Neural progenitor cell (in vitro differentiated cells): Measurements from ENCODE around the gene HNF1B.
"Not testable (repeated sequence)": the region's sequence is repeated elsewhere in the genome, so short reads cannot be mapped to it uniquely, and the experiment has no call there.

ENCODE experiments used
- EZH2 ChIP-seq: fragments of 200-600 bp; sonication (generic); IDR thresholded peaks from 2 replicates; pipeline ENCODE4 v1.6.1; 2017; ENCODE audit warnings: antibody characterized with exemption, mild to moderate bottlenecking, moderate library complexity
- EZH2phosphoT487 ChIP-seq: fragments of 200-600 bp; sonication (generic); IDR thresholded peaks from 2 replicates; pipeline ENCODE4 v1.6.1; 2017; ENCODE audit warnings: antibody characterized with exemption
- TF ChIP-seq, protein P1 (sequence below): fragments of 200-600 bp; sonication (generic); IDR thresholded peaks from 2 replicates; pipeline ENCODE4 v1.5.1; 2017; ENCODE audit warnings: antibody characterized with exemption, mild to moderate bottlenecking

DNA sequence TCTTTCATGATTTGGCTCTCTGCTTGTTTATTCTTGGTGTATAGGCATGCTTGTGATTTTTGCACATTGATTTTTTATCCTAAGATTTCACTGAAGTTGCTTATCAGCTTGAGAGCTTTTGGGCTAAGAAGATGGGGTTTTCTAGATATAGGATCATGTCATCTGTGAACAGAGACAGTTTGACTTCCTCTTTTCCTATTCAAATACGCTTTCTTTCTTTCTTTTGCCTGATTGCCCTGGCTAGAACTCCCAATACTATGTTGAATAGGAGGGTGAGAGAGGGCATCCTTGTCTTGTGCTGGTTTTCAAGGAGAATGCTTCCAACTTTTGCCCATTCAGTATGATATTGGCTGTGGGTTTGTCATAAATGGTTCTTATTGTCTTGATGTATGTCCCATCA, 37.6 kb upstream of the HNF1B start:
- TF ChIP-seq, protein P1, sequence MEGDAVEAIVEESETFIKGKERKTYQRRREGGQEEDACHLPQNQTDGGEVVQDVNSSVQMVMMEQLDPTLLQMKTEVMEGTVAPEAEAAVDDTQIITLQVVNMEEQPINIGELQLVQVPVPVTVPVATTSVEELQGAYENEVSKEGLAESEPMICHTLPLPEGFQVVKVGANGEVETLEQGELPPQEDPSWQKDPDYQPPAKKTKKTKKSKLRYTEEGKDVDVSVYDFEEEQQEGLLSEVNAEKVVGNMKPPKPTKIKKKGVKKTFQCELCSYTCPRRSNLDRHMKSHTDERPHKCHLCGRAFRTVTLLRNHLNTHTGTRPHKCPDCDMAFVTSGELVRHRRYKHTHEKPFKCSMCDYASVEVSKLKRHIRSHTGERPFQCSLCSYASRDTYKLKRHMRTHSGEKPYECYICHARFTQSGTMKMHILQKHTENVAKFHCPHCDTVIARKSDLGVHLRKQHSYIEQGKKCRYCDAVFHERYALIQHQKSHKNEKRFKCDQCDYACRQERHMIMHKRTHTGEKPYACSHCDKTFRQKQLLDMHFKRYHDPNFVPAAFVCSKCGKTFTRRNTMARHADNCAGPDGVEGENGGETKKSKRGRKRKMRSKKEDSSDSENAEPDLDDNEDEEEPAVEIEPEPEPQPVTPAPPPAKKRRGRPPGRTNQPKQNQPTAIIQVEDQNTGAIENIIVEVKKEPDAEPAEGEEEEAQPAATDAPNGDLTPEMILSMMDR: not testable (repeated sequence)
- TF ChIP-seq EZH2, EZH2phosphoT487: not testable (repeated sequence)
